Activated CD8-positive, alpha-beta memory T cell treated with anti-CD3 and anti-CD28 coated beads for 48 hours (primary cell): ENCODE results near the gene FAM133A.

ENCODE experiments used
- DNase-seq, 3 experiments: peaks; one replicate each; pipeline ENCODE4 v3.0.0-alpha.2; 2020; ENCODE audit warnings: low read depth in 2 of 3, low spot score in 2 of 3

Gene FAM133A

GRCh38 chrX:93673869-93674271 lies at the start of gene FAM133A:
Gene FAM133A, plus strand, starts transcription at chrX:93674206. Its CDS starts 35,214 bp downstream, at chrX:93709420.
- no peak for DNase-seq

GRCh38 chrX:93637591-93637990 lies 36.4 kb upstream of the FAM133A start:
- DNase-seq: no peak

GRCh38 chrX:93649381-93649780 lies 24.6 kb upstream of the FAM133A start:
- no peak for DNase-seq

GRCh38 chrX:93660575-93660974 lies 13.4 kb upstream of the FAM133A start:
- no peak for DNase-seq

GRCh38 chrX:93673056-93673868 lies 744 bp upstream of the FAM133A start, which contains the start of gene NAP1L3:
Gene NAP1L3, minus strand, starts transcription at chrX:93673578. Its CDS starts 274 bp downstream, at chrX:93673304.
- peak; percentile 7 to 32 (median 20) for DNase-seq

- no peak for DNase-seq
These were observed 22.0 kb downstream of the FAM133A start for GRCh38 chrX:93695981-93696380.

- no peak for DNase-seq
These were observed 29.7 kb downstream of the FAM133A start for GRCh38 chrX:93703701-93704100.

GRCh38 chrX:93711076-93711475 lies 37.1 kb downstream of the FAM133A start:
- DNase-seq: no peak

- DNase-seq: no peak
These were observed 67.8 kb downstream of the FAM133A start for GRCh38 chrX:93741811-93742210.

GRCh38 chrX:93760163-93760562 lies 86.2 kb downstream of the FAM133A start:
- DNase-seq: no peak
